Putamen (tissue), 1 donor: ENCODE measurements around the gene VSIG10.
"Not testable (repeated sequence)": the region's sequence is repeated elsewhere in the genome, so short reads cannot be mapped to it uniquely, and the experiment has no call there.

ENCODE experiments used
- DNase-seq: peaks from one replicate; pipeline ENCODE4 v3.0.0-alpha.2; 2016; ENCODE audit warnings: low spot score

The VSIG10 gene

GRCh38 chr12:118033323-118033722 is 70.5 kb downstream of the VSIG10 start:
- DNase-seq, result no peak

- DNase-seq, result no peak
Observed at GRCh38 chr12:118032188-118032587, 71.6 kb downstream of the VSIG10 start.

- DNase-seq, result no peak
Observed at GRCh38 chr12:118029166-118029565, 74.6 kb downstream of the VSIG10 start.

GRCh38 chr12:118025168-118025567 is 78.6 kb downstream of the VSIG10 start:
- DNase-seq, result no peak

- DNase-seq, result no peak
Observed at GRCh38 chr12:118023301-118023860, 80.4 kb downstream of the VSIG10 start.

- DNase-seq, result no peak
Observed at GRCh38 chr12:118022728-118023109, 81.1 kb downstream of the VSIG10 start.

- not testable (repeated sequence) for DNase-seq
Observed at GRCh38 chr12:118022097-118022727, 81.6 kb downstream of the VSIG10 start.

GRCh38 chr12:118020036-118020435 is 83.8 kb downstream of the VSIG10 start:
- no peak for DNase-seq

- DNase-seq, result no peak
Observed at GRCh38 chr12:118017926-118018325, 85.9 kb downstream of the VSIG10 start.

- DNase-seq, result peak; percentile 95
Observed at GRCh38 chr12:118016424-118017264, 87.2 kb downstream of the VSIG10 start, which contains the start of gene RFC5. Gene RFC5 (plus strand): TSS chr12:118016703. CDS start chr12:118016828, 125 bp downstream.

GRCh38 chr12:118015944-118016343 is 87.9 kb downstream of the VSIG10 start:
- DNase-seq, result no peak

- no peak for DNase-seq
Observed at GRCh38 chr12:118015306-118015705, 88.5 kb downstream of the VSIG10 start.
